ENCODE results near the gene ZBTB20. TPM values are rescaled to one million over a fixed set of nuclear protein-coding genes. Genes with fewer than 3 reads are reported as not detected.

Gene ZBTB20
- total and polyA plus RNA-seq, 2 of the 4 experiments (the other 2 are of a cell fraction) = 0.75 to 14.7 TPM

DNA sequence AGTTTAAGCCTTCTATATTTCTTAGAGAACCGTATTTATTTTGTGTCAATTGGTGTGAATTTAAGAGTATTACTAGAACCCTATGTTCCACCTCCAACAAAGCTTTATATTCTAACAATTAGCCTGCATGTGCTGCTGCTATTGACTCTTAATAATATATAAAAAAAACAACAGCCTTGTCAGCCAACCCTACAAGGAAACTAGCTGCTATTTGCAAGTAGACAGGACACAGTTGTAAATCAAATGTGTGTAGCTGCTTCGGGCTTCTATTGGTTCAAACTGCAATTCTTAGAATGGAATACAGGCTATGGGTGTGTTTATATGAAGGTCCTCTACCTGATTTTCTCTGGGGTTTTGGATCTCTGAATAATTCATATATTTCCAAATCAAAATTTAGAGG is 60.7 kb downstream of the ZBTB20 start:
- Histone ChIP-seq H3K27ac (ENCODE audit: insufficient read depth, low read length) (no peak overlapping the region), H3K79me1 (ENCODE audit: low read depth in 1 of 2, low read length in 2 of 2) (no peaks in the 10 kb centered on the region), H3K18ac (ENCODE audit: low read depth, low read length) (no peak overlapping the region), H3K23ac (ENCODE audit: low read depth, low read length) (no peak overlapping the region), H3K14ac (replicated peaks; ENCODE audit: low read depth, low read length) (no peak overlapping the region), H4K91ac (ENCODE audit: insufficient read depth, low read depth, low read length) (no peak overlapping the region), H3K9me1 (ENCODE audit: insufficient read depth, low read length) (no peaks in the 10 kb centered on the region), H2AK5ac (ENCODE audit: low read depth, low read length) (no peak overlapping the region), H4K5ac (ENCODE audit: low read depth, low read length) (no peak overlapping the region), H2BK20ac (ENCODE audit: low read depth, low read length) (no peak overlapping the region), H2AK9ac (replicated peaks; ENCODE audit: low read depth, low read length, poor library complexity) (no peak overlapping the region), H2BK5ac (ENCODE audit: low read depth, low read length, poor library complexity, severe bottlenecking) (no peak overlapping the region), H3K56ac (ENCODE audit: extremely low read depth, insufficient read depth, low read length) (no peak overlapping the region), H3K36me3 (ENCODE audit: control insufficient read depth, insufficient read depth, low read length) (no peaks in the 10 kb centered on the region), H3K27me3 (ENCODE audit: control insufficient read depth, insufficient read depth, low read length) (no peaks in the 10 kb centered on the region), H3K4ac (ENCODE audit: low read depth, low read length) (no peak overlapping the region), H3K9me3 (ENCODE audit: control insufficient read depth, insufficient read depth, low read length) (no peaks in the 10 kb centered on the region), H3K4me1 (ENCODE audit: control insufficient read depth, insufficient read depth, low read length) (no peaks in the 10 kb centered on the region), H2BK15ac (ENCODE audit: low read depth, low read length) (no peak overlapping the region), H3K4me2 (ENCODE audit: low read depth, low read length) (no peak overlapping the region), H3K9ac (ENCODE audit: low read depth, low read length) (no peak overlapping the region), H4K20me1 (ENCODE audit: insufficient read depth, low read length) (no peaks in the 10 kb centered on the region), H2AFZ (replicated peaks; ENCODE audit: low read length, poor library complexity) (no peak overlapping the region), H2BK120ac (ENCODE audit: low read depth, low read length) (no peak overlapping the region), H4K8ac (ENCODE audit: low read depth in 2 of 2, low read length in 2 of 2) (no peak overlapping the region), H3K4me3 (ENCODE audit: insufficient read depth, low read depth, low read length) (no peak overlapping the region)
- intact Hi-C loops (cut with micrococcal nuclease) (no loop called here), in situ Hi-C loops (cut with MboI; ENCODE audit: low sequenced_read_pairs) (no loop called here), dilution Hi-C loops (cut with HindIII; ENCODE audit: low sequenced_read_pairs, unreplicated experiment) (no loop called here)
- no TSS peak for BruUV-seq (replicated peaks)
- TF ChIP-seq NFE2L2 (IDR thresholded peaks at IDR 0.05; ENCODE audit: low read depth, low read length) (no peak), RAD21 (IDR thresholded peaks at IDR 0.05; ENCODE audit: low read length) (no peak), RCOR1 (IDR thresholded peaks at IDR 0.05; ENCODE audit: insufficient replicate concordance, low read length) (no peak), MXI1 (IDR thresholded peaks at IDR 0.05; ENCODE audit: borderline replicate concordance, low read depth, low read length) (no peak), SMC3 (IDR thresholded peaks at IDR 0.05; ENCODE audit: low read depth, low read length) (no peak), CEBPB (IDR thresholded peaks at IDR 0.05; ENCODE audit: low read depth, low read length) (no peak), BHLHE40 (IDR thresholded peaks at IDR 0.05; ENCODE audit: low read depth, low read length) (no peak), CHD1 (IDR thresholded peaks at IDR 0.05; ENCODE audit: low read depth, low read length) (no peak), MAFK (IDR thresholded peaks at IDR 0.05; ENCODE audit: low read depth, low read length) (no peak), FOS (IDR thresholded peaks at IDR 0.05; ENCODE audit: low read depth, low read length) (no peak), POLR2A (IDR thresholded peaks at IDR 0.05; ENCODE audit: low read depth, low read length) (no peak), RFX5 (IDR thresholded peaks at IDR 0.05; ENCODE audit: low read depth, low read length) (no peak), MAZ (IDR thresholded peaks at IDR 0.05; ENCODE audit: borderline replicate concordance, low read depth, low read length) (no peak)
- TF ChIP-seq, protein P1, sequence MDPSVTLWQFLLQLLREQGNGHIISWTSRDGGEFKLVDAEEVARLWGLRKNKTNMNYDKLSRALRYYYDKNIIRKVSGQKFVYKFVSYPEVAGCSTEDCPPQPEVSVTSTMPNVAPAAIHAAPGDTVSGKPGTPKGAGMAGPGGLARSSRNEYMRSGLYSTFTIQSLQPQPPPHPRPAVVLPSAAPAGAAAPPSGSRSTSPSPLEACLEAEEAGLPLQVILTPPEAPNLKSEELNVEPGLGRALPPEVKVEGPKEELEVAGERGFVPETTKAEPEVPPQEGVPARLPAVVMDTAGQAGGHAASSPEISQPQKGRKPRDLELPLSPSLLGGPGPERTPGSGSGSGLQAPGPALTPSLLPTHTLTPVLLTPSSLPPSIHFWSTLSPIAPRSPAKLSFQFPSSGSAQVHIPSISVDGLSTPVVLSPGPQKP (IDR thresholded peaks at IDR 0.05; ENCODE audit: borderline replicate concordance, low read depth, low read length) = no peak
- TF ChIP-seq, protein P2, sequence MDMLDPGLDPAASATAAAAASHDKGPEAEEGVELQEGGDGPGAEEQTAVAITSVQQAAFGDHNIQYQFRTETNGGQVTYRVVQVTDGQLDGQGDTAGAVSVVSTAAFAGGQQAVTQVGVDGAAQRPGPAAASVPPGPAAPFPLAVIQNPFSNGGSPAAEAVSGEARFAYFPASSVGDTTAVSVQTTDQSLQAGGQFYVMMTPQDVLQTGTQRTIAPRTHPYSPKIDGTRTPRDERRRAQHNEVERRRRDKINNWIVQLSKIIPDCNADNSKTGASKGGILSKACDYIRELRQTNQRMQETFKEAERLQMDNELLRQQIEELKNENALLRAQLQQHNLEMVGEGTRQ (IDR thresholded peaks at IDR 0.05; ENCODE audit: low read depth, low read length) = no peak
- TF ChIP-seq, protein P3, sequence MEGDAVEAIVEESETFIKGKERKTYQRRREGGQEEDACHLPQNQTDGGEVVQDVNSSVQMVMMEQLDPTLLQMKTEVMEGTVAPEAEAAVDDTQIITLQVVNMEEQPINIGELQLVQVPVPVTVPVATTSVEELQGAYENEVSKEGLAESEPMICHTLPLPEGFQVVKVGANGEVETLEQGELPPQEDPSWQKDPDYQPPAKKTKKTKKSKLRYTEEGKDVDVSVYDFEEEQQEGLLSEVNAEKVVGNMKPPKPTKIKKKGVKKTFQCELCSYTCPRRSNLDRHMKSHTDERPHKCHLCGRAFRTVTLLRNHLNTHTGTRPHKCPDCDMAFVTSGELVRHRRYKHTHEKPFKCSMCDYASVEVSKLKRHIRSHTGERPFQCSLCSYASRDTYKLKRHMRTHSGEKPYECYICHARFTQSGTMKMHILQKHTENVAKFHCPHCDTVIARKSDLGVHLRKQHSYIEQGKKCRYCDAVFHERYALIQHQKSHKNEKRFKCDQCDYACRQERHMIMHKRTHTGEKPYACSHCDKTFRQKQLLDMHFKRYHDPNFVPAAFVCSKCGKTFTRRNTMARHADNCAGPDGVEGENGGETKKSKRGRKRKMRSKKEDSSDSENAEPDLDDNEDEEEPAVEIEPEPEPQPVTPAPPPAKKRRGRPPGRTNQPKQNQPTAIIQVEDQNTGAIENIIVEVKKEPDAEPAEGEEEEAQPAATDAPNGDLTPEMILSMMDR (conservative IDR thresholded peaks at IDR 0.05; ENCODE audit: low read depth, low read length) = no peak
- POLR2A ChIA-PET (ENCODE audit: unreplicated experiment) = no interaction called here
- ATAC-seq (ENCODE audit: low read depth) = no peak
- WGBS, 2 experiments (ENCODE audit: extremely low coverage in 2 of 2, insufficient read length in 1 of 2) = no CpG with 5 or more reads among the region's 2 CpGs
- DNase-seq = no peak
- CTCF ChIA-PET = no interaction called here

All from IMR-90 (cell line).